ENCODE measurements around the gene KRTAP10-10.
"Not testable (repeated sequence)": the region's sequence is repeated elsewhere in the genome, so short reads cannot be mapped to it uniquely, and the experiment has no call there.

- TF ChIP-seq POLR2AphosphoS5, CTCF (IDR thresholded peaks at IDR 0.05): not testable (repeated sequence)
Measured at GRCh38 chr21:44627831-44628233, 9.3 kb upstream of the KRTAP10-10 start.

Data from gastroesophageal sphincter (tissue), 3 donors.